Stimulated activated CD4-positive, alpha-beta T cell treated with anti-CD3 and anti-CD28 coated beads, Interleukin-4, amount 100 ng/mL, for 48 hours (primary cell): Measurements from ENCODE around the gene KISS1R.
A peak's percentile ranks its signal among the peaks of the same experiment; 100 is the strongest.
"Not testable (repeated sequence)": the region's sequence is repeated elsewhere in the genome, so short reads cannot be mapped to it uniquely, and the experiment has no call there.

ENCODE experiments used
- DNase-seq, 2 donors: peaks; one replicate each; pipeline ENCODE4 v3.0.0-alpha.2; 2020; ENCODE audit warnings: low read depth in 2 of 2

KISS1R gene

GRCh38 chr19:953445-954271 is 36.5 kb downstream of the KISS1R start:
- DNase-seq, result no peak

- no peak for DNase-seq
These were observed 37.1 kb downstream of the KISS1R start for GRCh38 chr19:954272-954671.

GRCh38 chr19:954672-955494 is 37.8 kb downstream of the KISS1R start:
- no peak for DNase-seq

DNA sequence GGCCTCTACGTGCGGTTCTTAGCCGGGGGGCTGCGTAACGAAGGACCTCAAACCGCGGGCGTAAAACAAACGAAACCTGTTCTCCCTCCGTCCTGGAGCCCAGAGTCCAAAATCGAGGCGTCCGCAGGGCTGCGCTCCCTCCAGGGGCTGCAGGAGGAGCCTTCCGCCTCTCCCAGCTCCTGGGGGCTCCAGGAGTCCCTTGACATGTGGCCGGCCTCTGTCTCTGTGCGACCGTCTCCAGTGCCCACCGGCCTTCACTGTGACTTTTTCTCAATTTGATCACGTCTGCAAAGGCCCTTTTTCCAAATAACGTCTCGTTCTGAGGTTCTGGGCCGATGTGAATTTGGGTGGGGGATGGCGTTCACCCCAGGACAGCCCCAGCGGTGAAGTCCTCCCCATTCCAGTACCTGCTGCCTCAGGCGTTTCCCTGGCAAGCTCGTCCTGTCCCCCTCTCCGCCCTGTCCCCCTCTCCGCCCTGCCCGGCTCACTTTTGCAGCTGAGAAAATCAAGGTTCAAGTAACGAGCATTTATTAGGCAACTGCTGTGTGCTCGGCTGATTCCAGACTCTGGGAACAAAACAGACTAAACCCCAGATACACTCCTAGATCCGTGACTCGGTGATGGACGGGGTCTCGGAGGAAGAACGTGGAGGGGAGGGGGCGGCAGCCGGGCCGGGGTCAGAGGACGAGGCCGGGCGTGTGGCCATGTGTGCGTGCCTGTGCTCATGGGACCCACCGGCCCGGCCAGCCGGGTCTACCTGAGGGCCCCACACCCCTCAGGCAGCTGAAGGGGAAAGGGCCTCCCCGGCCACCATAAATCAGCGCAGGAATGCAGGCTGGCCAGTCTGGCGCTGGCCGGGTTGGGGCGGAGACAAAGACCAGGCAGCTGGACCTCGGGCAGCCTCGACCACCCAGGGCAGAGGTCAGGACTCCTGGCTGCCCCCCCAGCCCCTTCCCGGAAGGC is 39.0 kb downstream of the KISS1R start:
- no peak for DNase-seq

- no peak for DNase-seq
These were observed 39.8 kb downstream of the KISS1R start for GRCh38 chr19:956766-957440.

- DNase-seq, result not testable (repeated sequence)
These were observed 40.4 kb downstream of the KISS1R start for GRCh38 chr19:957578-957977.

GRCh38 chr19:958967-959855 is 42.1 kb downstream of the KISS1R start:
- DNase-seq, result peak; percentile 37 to 40

DNA sequence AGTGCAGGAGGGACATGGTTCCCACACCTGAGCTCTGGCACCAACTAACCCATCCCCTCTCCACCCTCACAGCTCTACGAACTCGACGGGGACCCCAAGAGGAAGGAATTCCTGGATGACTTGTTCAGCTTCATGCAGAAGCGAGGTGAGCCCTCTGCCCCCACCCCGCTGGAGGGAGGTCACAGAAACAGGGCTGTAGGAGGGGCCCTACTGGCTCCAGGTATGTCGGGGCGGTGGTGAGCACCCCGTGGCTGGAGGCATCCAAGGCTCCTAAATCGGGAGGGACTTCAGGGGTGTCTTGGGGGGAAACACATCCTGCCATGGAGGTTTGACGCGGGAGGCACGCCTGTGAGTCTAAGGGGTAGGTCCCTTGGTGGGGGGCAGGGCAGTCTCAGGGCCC is 42.9 kb downstream of the KISS1R start:
- DNase-seq, result no peak

DNA sequence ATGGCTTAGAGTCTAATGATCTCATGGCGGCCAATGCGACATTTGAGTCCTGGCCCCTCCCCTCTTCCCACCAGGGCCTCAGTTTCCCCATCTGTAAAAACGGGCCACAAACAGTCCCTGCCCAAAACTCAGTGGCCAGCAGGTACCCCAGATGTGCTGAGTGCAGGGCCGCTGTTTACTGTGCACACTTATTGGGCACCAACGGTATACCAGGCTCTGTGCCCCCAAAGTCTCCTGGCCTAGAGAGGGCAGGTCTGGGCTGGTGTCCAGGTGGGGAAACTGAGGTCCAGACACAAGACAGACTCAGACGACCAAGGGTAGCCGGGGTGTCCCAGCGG is 43.4 kb downstream of the KISS1R start:
- DNase-seq, result no peak

DNA sequence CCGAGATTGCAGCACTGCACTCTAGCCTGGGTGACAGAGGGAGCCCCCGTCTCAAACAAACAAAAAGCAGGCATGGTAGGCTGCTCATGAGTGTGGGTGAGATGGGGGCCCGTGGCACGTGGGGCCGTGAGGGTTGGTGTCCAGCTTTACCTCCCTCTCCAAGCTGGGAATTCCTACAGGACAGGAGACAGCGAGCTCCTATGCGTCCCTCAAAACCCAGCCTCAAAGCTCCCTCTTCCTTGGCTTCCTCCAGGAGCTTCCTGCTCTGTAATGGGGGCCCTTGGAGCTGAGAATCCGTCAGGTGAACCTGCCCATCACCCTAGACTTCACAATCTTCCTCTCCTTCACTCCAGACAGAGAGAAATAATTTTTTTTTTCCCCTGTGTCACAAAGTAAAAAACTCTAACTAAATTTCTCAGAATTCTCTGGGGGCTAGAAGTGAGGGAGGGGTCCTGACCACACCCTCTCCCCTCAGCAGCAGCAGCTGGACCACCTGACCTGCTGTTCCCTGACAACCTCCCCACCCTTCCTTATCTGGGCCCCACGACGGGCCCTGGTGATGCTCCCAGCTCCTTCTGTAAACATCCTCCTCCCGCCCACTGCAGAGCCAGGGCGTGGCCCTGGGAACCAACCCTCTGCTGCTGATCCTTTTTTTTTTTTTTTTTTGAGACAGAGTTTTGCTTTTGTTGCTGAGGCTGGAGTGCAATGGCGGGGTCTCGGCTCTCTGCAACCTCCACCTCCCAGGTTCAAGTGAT is 44.9 kb downstream of the KISS1R start:
- DNase-seq, result no peak

DNA sequence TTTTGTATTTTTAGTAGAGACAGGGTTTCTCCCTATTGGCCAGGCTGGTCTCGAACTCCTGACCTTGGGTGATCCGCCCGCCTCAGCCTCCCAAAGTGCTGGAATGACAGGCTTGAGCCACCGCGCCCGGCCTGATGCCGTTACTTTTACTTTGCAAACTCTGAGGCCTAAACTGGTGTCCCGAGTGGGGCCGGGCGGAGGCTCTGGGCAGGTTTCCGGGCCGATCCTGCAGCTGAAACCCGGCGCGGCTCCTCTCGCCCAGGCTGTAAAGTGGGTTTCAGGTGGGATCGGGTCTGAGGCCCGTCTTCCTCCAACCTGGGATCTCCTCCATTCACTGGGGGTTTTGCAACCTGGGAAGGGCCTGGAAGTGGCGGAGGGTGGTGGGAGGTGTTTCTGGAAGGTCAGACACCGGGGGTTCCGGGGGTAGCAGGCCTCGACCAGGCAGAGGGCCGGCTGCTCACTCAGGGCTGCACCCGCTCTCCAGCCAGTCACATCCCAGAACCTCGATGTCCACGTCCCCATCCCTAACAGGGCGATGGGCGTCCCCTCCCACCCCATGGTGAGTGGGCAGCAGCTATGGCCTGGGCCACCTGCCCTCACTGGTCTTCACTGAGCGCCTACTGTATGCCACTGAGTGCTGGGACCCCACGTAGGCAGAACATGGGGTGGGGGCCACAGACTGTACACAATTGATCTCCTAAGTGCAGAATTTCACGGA is 45.7 kb downstream of the KISS1R start:
- DNase-seq, result no peak

DNA sequence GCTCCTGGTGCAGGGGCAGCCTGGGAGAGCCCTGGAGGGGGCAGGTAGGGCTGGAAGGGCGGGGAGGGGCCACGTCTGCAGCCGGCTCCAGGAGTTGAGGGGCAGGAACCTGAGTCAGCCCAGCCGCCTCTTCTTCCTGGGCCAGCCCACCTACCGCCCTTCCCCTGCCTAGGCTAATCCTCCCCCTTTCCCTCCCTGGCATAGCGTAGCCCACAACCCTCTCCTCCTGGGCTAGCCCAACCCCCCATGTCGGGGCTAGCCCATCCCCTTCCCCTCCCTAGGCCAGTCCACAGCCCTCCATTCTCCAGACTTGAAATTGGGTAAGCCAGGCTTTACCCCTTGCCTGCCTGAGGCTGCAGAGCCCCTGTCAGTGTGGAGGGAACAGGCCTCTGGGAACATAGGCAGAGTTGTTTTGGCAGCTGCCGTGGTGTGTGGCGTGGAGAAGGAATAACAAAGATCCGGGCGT is 46.4 kb downstream of the KISS1R start:
- no peak for DNase-seq

GRCh38 chr19:964116-964520 is 47.0 kb downstream of the KISS1R start:
- DNase-seq, result no peak

GRCh38 chr19:964761-965694 is 47.9 kb downstream of the KISS1R start:
- DNase-seq, result no peak

GRCh38 chr19:966485-967088 is 49.5 kb downstream of the KISS1R start:
- DNase-seq, result no peak
